NCI-H2107 (cell line): ENCODE measurements around the gene BCL2L15.

ENCODE experiments used
- DNase-seq: peaks from one replicate; lab custom pipeline; 2025; lab: John Stamatoyannopoulos, UW

BCL2L15 gene

GRCh38 chr1:113887402-113888175 is at the start of gene BCL2L15:
Gene BCL2L15, minus strand, starts transcription at chr1:113887581. Its CDS starts 206 bp downstream, at chr1:113887375.
- DNase-seq: no peak

DNA sequence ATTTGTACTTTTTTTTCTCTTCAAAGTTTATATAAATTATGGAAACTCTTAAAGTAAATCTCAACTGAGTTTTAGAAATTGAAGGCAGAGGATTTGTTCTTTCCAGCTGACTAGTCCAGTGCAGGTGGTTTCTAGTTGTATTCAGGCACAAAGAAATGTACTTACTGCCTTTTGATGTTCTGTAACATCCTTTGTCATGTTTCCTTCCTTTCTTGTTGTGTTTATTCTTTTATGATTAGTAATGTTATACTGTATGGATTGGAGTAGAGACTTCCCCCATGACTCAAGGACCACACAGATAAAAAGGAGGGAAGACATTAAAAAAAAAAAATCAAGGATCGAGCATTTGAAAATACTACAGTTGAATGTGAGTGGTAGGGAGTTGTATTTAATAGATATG is 49.8 kb upstream of the BCL2L15 start:
- DNase-seq: no peak

DNA sequence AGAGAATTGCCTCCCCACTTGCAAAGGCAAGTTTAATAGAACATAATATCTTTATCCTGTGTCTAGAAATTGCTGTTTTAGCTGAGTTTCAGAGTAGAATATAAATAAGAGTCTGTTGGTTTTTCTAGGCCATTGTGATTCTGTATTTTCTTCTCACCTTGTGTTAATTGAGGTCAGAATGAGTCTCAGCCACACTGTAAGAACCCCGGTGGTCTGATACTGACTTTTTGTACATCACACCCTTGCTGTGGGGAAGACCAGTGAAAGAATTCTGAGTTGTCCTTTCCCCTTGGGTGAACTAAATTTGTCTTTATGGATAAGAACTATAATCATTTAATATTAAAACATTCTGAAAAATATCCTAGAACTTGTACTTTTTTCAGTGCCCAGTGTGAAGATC is 48.6 kb upstream of the BCL2L15 start:
- no peak for DNase-seq

- DNase-seq: no peak
These were observed 47.8 kb upstream of the BCL2L15 start for GRCh38 chr1:113935176-113935575.

DNA sequence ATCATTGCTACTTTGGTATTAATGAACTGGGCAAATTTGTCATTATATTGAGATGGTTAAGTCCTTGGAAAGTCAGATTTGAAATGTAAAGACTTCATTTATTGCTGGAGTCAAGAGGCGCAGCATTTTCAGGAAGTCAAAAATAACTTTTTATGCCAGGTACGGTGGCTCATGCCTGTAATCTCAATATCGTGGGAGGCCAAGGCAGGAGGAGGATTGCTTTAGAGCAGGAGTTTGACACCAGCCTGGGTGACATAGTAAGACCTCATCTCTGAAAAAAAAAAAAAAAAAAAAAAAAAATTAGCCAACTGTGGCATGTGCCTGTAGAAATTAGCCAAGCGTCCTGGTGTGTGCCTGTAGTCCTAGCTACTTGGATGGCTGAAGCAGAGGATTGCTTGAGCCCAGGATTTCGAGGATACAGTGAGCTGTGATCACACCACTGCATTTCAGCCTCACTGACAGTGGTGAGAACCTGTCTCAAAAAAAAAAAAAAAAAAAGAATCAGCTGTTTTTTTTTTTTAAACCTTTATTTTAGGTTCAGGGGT is 47.2 kb upstream of the BCL2L15 start:
- no peak for DNase-seq

- DNase-seq: no peak
These were observed 46.6 kb upstream of the BCL2L15 start for GRCh38 chr1:113934006-113934405.

GRCh38 chr1:113931451-113931851 is 44.1 kb upstream of the BCL2L15 start:
- DNase-seq: no peak

DNA sequence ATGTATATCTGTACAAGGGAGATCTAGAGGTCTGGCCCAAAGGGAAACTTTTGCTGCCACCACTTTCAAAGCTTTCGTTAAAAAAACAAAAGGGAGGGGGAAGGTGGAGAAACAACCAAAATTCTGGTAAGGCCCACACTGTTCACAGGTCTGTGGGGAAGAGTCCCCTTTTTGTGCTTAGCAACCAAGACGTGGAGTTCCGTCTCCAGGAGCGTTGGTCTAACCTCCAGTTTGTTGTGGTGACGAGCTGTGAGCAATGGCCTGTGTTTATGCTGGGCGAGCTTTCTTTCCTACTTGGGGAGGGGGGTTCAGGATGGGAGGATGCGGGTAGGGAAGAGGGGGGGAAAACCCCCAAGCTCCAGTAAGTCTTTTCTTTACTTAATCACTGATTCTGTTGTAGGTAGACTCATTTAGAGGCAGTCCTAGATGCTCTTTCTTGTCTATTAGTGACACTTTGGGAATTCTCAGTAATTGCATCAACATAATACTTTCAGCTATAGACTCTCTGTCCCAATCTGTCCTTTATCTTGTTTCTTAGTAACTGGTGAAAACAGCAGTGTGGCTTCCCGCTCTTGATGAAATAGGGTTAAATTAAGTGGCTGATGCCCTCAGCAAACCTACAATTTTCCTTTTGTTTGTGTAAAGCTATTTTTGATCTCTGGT is 43.2 kb upstream of the BCL2L15 start:
- no peak for DNase-seq

- DNase-seq: no peak
These were observed 42.5 kb upstream of the BCL2L15 start for GRCh38 chr1:113929750-113930498.

- DNase-seq: peak; percentile 93
These were observed 41.8 kb upstream of the BCL2L15 start, which contains the start of gene HIPK1 for GRCh38 chr1:113928941-113929749. Gene HIPK1, plus strand, starts transcription at chr1:113929324.

DNA sequence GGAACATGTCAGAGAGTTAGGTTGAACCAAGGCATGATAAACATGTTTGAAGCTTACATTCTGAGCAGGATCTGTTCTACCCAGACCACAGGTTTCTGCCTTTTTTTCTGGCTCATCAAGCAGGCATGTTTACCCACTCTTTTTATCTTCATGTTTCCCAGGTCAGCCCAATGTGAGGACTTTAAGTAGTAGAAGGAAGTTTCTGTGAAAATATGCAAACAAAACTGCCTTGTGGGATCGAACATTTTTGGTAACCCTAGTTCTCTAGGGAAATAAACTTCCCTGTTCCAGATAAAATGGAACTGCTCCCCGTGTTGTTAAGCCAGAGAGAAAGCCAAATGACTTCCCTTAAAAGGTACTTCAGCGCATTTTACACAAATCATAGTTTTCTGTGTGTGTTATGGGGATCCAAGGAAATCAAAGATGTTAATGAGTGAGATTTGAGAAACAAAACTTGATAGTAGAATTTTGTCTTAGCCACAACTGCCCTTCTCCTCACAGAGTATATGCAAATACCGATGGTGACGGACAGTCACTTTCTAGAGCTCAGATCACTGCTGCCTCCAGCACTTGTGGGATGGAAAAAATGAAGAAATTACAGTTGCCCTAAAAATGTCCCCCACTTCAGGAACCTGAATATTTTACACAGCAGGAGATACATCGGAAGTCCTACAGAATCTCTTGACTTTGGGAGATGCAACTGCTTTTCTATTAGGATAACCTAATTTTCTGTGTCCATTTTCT is 41.0 kb upstream of the BCL2L15 start:
- no peak for DNase-seq

GRCh38 chr1:113924473-113924872 is 37.1 kb upstream of the BCL2L15 start:
- no peak for DNase-seq

DNA sequence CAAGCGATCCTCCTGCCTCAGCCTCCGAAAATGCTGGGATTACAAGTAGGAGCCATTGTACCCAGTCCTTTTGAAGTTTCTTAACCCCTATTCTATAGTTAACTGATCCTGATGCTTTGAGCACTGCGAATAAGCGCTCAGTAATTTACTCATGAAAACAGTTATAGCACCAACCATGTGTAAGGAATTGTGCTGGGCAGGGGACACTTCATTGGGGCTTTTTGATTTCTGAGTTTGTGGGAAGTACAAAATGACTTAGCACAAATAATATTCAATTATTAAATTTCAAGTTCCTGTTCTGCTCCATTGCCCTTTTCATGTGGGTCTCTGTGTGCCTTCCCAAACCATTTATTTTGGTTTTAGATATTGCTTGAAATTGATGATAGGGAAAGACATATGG is 35.6 kb upstream of the BCL2L15 start:
- no peak for DNase-seq

DNA sequence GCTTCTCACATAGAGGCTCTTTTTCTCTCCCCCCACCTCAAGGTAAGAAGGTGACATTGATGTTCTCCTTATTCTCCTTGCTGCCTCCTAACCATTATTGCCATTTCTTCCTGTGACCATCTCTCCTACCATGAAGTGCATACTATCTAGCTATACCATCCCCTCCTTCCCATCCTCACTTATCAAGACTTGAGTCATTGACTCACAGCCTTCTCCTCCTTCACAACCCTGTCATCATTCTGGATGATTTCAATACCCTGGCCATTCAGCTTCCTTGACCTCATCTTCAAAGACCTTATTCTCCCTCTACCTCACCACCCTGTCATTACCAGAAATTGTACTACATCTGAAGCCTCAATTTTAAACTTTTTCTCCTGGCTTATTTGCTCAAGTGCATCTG is 30.9 kb upstream of the BCL2L15 start:
- no peak for DNase-seq

GRCh38 chr1:113917400-113918082 is 30.2 kb upstream of the BCL2L15 start:
- DNase-seq: no peak

- DNase-seq: no peak
These were observed 29.6 kb upstream of the BCL2L15 start for GRCh38 chr1:113916974-113917373.

DNA sequence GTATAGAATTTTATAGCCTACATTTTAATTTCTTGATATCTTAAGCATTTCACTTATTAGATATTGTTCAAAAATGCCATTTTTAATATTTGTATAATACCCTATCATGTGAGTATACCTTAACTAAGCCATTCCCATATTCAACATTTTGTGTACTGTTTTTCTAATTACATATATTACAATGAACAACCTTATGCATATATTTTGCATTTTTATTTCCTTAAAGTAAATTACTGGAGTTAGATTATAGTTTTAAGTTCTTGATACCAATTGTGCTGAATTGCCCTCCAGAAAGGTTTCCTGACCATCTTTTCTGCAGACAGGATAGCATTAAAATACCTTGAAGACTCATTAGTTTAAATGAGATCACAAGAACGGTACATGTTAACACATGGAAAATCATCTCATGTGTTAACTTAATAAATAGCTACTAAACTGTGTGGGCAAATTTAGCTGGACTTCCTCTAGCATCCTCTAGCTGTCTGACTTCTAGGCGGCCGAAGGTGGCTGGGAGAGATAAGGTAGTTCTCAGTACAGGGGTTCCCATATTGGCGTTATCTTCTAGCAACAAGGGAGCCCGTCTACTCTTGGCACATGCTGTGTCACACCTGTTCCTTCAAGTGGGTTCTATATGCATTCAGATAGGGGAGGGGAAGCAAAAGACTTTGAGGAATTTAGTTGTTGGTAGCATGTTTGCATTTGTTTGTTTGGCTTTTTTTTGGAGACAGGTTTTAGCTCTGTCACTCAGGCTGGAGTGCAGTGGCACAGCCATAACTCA is 26.7 kb upstream of the BCL2L15 start:
- no peak for DNase-seq

DNA sequence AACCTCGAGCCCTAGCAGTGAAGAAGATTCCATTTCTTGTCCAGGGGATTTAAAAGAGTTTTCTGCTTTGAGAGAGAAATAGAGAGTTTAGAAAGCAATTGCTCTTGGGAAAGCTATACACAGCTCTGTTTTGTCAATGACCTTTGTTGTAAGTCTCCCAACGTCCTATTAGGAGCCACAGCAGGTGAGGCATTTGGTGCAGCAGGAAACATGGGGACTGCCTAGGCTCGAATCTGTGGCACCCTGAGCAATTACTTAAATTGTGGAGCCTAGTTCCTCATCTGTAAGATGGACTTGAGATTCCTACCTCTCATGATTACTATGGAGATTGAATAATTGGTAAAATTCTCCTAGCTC is 25.9 kb upstream of the BCL2L15 start:
- no peak for DNase-seq

GRCh38 chr1:113912594-113913311 is 25.4 kb upstream of the BCL2L15 start:
- DNase-seq: no peak
